ENCODE data around the gene IRF2BPL.
A peak's percentile ranks its signal among the peaks of the same experiment; 100 is the strongest.

IRF2BPL gene

DNA sequence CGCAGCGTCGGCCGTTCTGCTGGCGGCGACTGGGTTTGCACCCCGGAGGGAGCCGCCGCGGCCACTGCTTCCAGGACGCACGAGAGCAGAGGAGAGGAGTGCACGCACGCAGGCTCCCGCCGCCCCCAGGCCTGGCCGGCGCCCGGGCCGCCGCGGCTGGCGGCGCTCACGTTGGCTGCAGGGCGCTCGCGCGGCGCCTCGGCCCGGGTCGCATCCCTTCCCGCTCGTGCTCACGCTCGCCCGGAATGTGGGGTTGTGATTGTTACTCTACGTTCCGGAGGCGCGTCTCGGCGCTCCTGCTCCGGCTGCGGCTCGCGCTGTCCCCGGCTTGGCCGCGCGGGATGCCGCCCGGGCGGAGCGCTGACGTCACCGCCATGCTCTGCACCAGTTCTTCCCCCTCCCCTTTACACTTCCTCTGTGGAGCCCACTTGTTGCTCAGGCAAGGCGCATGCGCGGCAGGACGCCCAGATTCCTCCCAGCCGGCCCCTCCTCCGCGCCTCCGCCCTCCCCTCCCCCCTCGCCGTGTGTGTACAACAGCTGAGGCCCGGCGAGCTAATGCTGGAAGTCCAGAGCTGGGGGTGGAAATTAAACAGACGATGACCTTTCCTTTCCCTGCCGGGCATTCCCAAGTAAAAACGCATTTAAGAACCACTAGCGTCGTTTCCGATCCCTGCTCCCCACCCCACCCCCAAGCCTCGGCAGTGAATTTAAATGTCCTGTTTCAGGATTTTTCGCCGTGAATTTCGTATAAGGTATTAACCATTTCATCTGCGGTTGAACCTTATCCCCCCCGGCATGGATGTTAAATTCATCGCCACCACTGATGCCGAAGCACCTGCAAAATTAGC lies at the start of gene IRF2BPL:
Gene IRF2BPL, minus strand, starts transcription at position 325 of the 848 bp plus-strand sequence. CDS start 916 bp downstream, outside the sequence.
- no peak for TF ChIP-seq CTCF (IDR thresholded peaks at IDR 0.05; ENCODE audit: insufficient read depth, missing control alignments)
- no peak for FAIRE-seq
- DNase-seq (ENCODE audit: insufficient read length, low spot score), result peak; percentile 97

GRCh38 chr14:77077040-77077439 lies 48.5 kb upstream of the IRF2BPL start:
- no peak for TF ChIP-seq CTCF (IDR thresholded peaks at IDR 0.05; ENCODE audit: insufficient read depth, missing control alignments)
- no peak for FAIRE-seq

GRCh38 chr14:77076113-77076631 lies 47.7 kb upstream of the IRF2BPL start:
- FAIRE-seq, result no peak
- TF ChIP-seq CTCF (IDR thresholded peaks at IDR 0.05; ENCODE audit: insufficient read depth, missing control alignments), result no peak
- DNase-seq (ENCODE audit: insufficient read length, low spot score), result no peak

More at GRCh38 chr14:77077040-77077439, 48.5 kb upstream of the IRF2BPL start:
- DNase-seq (ENCODE audit: insufficient read length, low spot score), result no peak

DNA sequence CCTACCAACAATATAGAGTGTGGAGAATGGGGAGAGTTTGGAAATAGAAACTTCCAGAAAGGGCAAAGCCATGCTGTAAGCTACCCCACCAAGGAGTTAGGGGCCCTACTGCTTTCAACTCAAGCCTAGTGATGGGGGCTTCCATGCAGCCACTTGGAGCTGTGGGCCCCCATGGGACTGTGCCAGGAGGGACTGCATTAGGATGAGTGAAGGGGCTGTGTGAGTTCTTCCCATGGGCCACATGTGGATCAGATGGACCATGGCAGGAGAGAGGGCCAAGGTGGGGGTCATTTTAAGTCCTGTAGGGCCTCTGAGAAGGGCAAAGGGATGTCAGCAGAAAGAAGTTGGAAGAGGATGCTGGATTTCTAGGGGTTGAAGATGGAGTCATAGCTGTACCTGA lies 46.5 kb upstream of the IRF2BPL start:
- FAIRE-seq, result no peak
- no peak for TF ChIP-seq CTCF (IDR thresholded peaks at IDR 0.05; ENCODE audit: insufficient read depth, missing control alignments)
- DNase-seq (ENCODE audit: insufficient read length, low spot score), result no peak

DNA sequence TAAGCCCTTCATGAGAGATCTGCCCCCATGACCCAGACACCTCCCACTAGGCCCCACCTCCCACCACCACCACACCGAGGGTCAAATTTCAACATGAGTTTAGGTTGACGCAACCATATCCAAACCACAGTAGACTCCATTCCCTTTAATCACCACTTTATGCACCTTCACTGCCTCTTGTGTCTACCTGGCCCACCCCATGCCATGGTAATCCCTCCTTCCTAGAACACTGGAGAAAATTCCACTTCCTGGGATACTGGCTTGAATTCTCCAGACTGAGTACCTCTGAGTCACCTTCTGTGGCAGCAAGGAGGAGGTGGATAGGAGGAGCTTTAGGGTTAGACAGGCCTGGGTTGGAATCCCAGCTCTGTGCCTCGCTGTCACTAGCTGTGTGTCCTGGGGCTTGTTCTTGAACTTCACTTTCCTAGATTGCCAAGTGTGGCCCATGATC lies 43.5 kb upstream of the IRF2BPL start:
- no peak for DNase-seq (ENCODE audit: insufficient read length, low spot score)
- no peak for TF ChIP-seq CTCF (IDR thresholded peaks at IDR 0.05; ENCODE audit: insufficient read depth, missing control alignments)
- no peak for FAIRE-seq

- DNase-seq (ENCODE audit: insufficient read length, low spot score), result no peak
- FAIRE-seq, result no peak
- no peak for TF ChIP-seq CTCF (IDR thresholded peaks at IDR 0.05; ENCODE audit: insufficient read depth, missing control alignments)
Measured at GRCh38 chr14:77069551-77069950, 41.0 kb upstream of the IRF2BPL start.

Measured in D721Med (cell line).